ENCODE data around the gene LRP1B. TPM values are rescaled to one million over a fixed set of nuclear protein-coding genes. Genes with fewer than 3 reads are reported as not detected.

LRP1B gene
- polyA plus RNA-seq, 1 donor from 2014 or later = 12.7 TPM

- peak overlapping the region; percentile 12 for H3K4me2 ChIP-seq (ENCODE audit: low read length)
- no peaks in the 10 kb centered on the region for H3K9me3 ChIP-seq (ENCODE audit: low read length)
- H3F3A ChIP-seq (ENCODE audit: insufficient read depth, low read length, poor library complexity, severe bottlenecking) = no peaks in the 10 kb centered on the region
- no peak overlapping the region for H3K9ac ChIP-seq (ENCODE audit: low read length)
- no peaks in the 10 kb centered on the region for H3K36me3 ChIP-seq (ENCODE audit: insufficient read depth, low read length)
- H3K27ac ChIP-seq (ENCODE audit: low read length) = peak overlapping the region; percentile 70
- H3K4me3 ChIP-seq (ENCODE audit: low read length) = peak overlapping the region; percentile 32
- H3K9me2 ChIP-seq (ENCODE audit: insufficient read depth, low read length) = no peaks in the 10 kb centered on the region
- H3K79me2 ChIP-seq (replicated peaks; ENCODE audit: insufficient read depth, low read length) = no peaks in the 10 kb centered on the region
- H2AFZ ChIP-seq (ENCODE audit: low read depth, low read length) = no peak overlapping the region
- peak; percentile 98 for TF ChIP-seq EP300 (conservative IDR thresholded peaks at IDR 0.05; ENCODE audit: poor library complexity, severe bottlenecking)
- TF ChIP-seq EZH2 (IDR thresholded peaks at IDR 0.05; ENCODE audit: borderline replicate concordance, insufficient read depth, low read length, poor library complexity, severe bottlenecking) = no peak
- TF ChIP-seq REST (IDR thresholded peaks at IDR 0.05; ENCODE audit: borderline replicate concordance) = peak; percentile 94
- TF ChIP-seq MXI1 (conservative IDR thresholded peaks at IDR 0.05; ENCODE audit: poor library complexity, severe bottlenecking) = peak; percentile 40
- peak; percentile 95 for TF ChIP-seq POLR2AphosphoS5 (IDR thresholded peaks at IDR 0.05)
- peak; percentile 51 for TF ChIP-seq SMC3 (conservative IDR thresholded peaks at IDR 0.05; ENCODE audit: poor library complexity)
- TF ChIP-seq RAD21 (conservative IDR thresholded peaks at IDR 0.05) = peak; percentile 52
- TF ChIP-seq, protein P1, sequence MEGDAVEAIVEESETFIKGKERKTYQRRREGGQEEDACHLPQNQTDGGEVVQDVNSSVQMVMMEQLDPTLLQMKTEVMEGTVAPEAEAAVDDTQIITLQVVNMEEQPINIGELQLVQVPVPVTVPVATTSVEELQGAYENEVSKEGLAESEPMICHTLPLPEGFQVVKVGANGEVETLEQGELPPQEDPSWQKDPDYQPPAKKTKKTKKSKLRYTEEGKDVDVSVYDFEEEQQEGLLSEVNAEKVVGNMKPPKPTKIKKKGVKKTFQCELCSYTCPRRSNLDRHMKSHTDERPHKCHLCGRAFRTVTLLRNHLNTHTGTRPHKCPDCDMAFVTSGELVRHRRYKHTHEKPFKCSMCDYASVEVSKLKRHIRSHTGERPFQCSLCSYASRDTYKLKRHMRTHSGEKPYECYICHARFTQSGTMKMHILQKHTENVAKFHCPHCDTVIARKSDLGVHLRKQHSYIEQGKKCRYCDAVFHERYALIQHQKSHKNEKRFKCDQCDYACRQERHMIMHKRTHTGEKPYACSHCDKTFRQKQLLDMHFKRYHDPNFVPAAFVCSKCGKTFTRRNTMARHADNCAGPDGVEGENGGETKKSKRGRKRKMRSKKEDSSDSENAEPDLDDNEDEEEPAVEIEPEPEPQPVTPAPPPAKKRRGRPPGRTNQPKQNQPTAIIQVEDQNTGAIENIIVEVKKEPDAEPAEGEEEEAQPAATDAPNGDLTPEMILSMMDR (IDR thresholded peaks at IDR 0.05; ENCODE audit: poor library complexity, severe bottlenecking) = peak; percentile 25
- no peak for TF ChIP-seq TAF1 (IDR thresholded peaks at IDR 0.05; ENCODE audit: low read depth)
- no peaks in the 10 kb centered on the region for H3K27me3 ChIP-seq (ENCODE audit: insufficient read depth, low read depth, low read length)
- H4K20me1 ChIP-seq (ENCODE audit: insufficient read depth) = no peaks in the 10 kb centered on the region
Measured at GRCh38 chr2:140744379-140744778, 1386.4 kb downstream of the LRP1B start.

- Histone ChIP-seq H3K27me3 (ENCODE audit: insufficient read depth, low read depth, low read length) (no peaks in the 10 kb centered on the region), H3F3A (ENCODE audit: insufficient read depth, low read length, poor library complexity, severe bottlenecking) (no peaks in the 10 kb centered on the region), H3K79me2 (replicated peaks; ENCODE audit: insufficient read depth, low read length) (no peaks in the 10 kb centered on the region), H3K9me2 (ENCODE audit: insufficient read depth, low read length) (no peaks in the 10 kb centered on the region), H3K36me3 (ENCODE audit: insufficient read depth, low read length) (no peaks in the 10 kb centered on the region), H3K4me2 (ENCODE audit: low read length) (no peak overlapping the region), H3K9ac (ENCODE audit: low read length) (no peak overlapping the region), H4K20me1 (ENCODE audit: insufficient read depth) (no peaks in the 10 kb centered on the region), H2AFZ (ENCODE audit: low read depth, low read length) (no peak overlapping the region), H3K4me3 (ENCODE audit: low read length) (no peak overlapping the region), H3K27ac (ENCODE audit: low read length) (no peak overlapping the region), H3K9me3 (ENCODE audit: low read length) (no peaks in the 10 kb centered on the region)
- TF ChIP-seq, protein P1 (IDR thresholded peaks at IDR 0.05; ENCODE audit: poor library complexity, severe bottlenecking) = no peak
- TF ChIP-seq EZH2 (IDR thresholded peaks at IDR 0.05; ENCODE audit: borderline replicate concordance, insufficient read depth, low read length, poor library complexity, severe bottlenecking) (no peak), SMC3 (conservative IDR thresholded peaks at IDR 0.05; ENCODE audit: poor library complexity) (no peak), RAD21 (conservative IDR thresholded peaks at IDR 0.05) (no peak), MXI1 (conservative IDR thresholded peaks at IDR 0.05; ENCODE audit: poor library complexity, severe bottlenecking) (no peak), EP300 (conservative IDR thresholded peaks at IDR 0.05; ENCODE audit: poor library complexity, severe bottlenecking) (no peak), REST (IDR thresholded peaks at IDR 0.05; ENCODE audit: borderline replicate concordance) (no peak), POLR2AphosphoS5 (IDR thresholded peaks at IDR 0.05) (no peak), TAF1 (IDR thresholded peaks at IDR 0.05; ENCODE audit: low read depth) (no peak)
Measured at GRCh38 chr2:140737006-140737405, 1393.8 kb downstream of the LRP1B start.

All from neural cell (in vitro differentiated cells).